ENCODE results near the gene PTPRD. TPM values are rescaled to one million over a fixed set of nuclear protein-coding genes. Genes with fewer than 3 reads are reported as not detected.

Gene PTPRD
- total RNA-seq, 1 experiment from 2014 or later, result 32.5 TPM

GRCh38 chr9:8508671-8509290 is 2104.0 kb downstream of the PTPRD start:
- Mint-ChIP-seq H3K4me1 (peaks cover 5 to 13% of the 10 kb centered on the region in 2 experiments), H3K4me3 (no peak overlapping the region), H3K9me3 (no peaks in the 10 kb centered on the region), H3K27ac (peak overlapping the region in 1 of 3 experiments; percentile 1; a peak in 1 of 7 replicates), H3K36me3 (ENCODE audit: insufficient read depth in 1 of 3, low read depth in 3 of 3) (no peaks in the 10 kb centered on the region), H3K27me3 (ENCODE audit: low read depth) (no peaks in the 10 kb centered on the region)
- Histone ChIP-seq H2BK20ac (ENCODE audit: low read depth, low read length, poor library complexity, severe bottlenecking) (no peak overlapping the region), H3K9me3 (ENCODE audit: control insufficient read depth, low read depth, low read length) (no peaks in the 10 kb centered on the region), H3K27ac (ENCODE audit: insufficient read length, low read depth, low read length) (no peak overlapping the region), H3K79me1 (ENCODE audit: insufficient read depth, low read depth, low read length, poor library complexity, severe bottlenecking) (no peaks in the 10 kb centered on the region), H3K4ac (ENCODE audit: low read depth, low read length) (no peak overlapping the region), H4K91ac (ENCODE audit: insufficient read length, low read depth, low read length) (no peak overlapping the region), H2AK5ac (ENCODE audit: insufficient read length, low read length) (no peak overlapping the region), H4K5ac (ENCODE audit: insufficient read length, low read depth, low read length) (no peak overlapping the region), H2BK12ac (ENCODE audit: insufficient read length, low read depth, low read length) (no peak overlapping the region), H3K18ac (ENCODE audit: insufficient read length, low read depth, low read length) (no peak overlapping the region), H3K4me2 (ENCODE audit: insufficient read depth, insufficient read length, low read length) (no peak overlapping the region), H3K23me2 (ENCODE audit: insufficient read length, low read depth, low read length, poor library complexity, severe bottlenecking) (no peaks in the 10 kb centered on the region), H3K27me3 (ENCODE audit: insufficient read depth, low read length) (no peaks in the 10 kb centered on the region), H2BK15ac (ENCODE audit: low read depth, low read length) (no peak overlapping the region), H3K23ac (ENCODE audit: insufficient read length, low read depth, low read length) (no peak overlapping the region), H3K14ac (ENCODE audit: insufficient read depth, low read length) (no peak overlapping the region), H3K9ac (ENCODE audit: extremely low read depth, insufficient read length, low read length) (no peak overlapping the region), H2BK120ac (ENCODE audit: low read depth, low read length, poor library complexity, severe bottlenecking) (no peak overlapping the region), H4K8ac (replicated peaks; ENCODE audit: insufficient read length, low read depth, low read length) (no peak overlapping the region), H4K20me1 (ENCODE audit: control insufficient read depth, insufficient read depth, insufficient read length) (no peaks in the 10 kb centered on the region), H2BK5ac (ENCODE audit: insufficient read length, low read length) (no peak overlapping the region), H3K4me1 (ENCODE audit: insufficient read depth, low read length) (no peaks in the 10 kb centered on the region), H3K56ac (ENCODE audit: insufficient read length, low read depth, low read length) (no peak overlapping the region), H2AFZ (ENCODE audit: low read length) (no peak overlapping the region), H3K79me2 (ENCODE audit: insufficient read depth, low read length) (no peaks in the 10 kb centered on the region), H3T11ph (ENCODE audit: low read length) (no peak overlapping the region)
- no peak for TF ChIP-seq CTCF (conservative IDR thresholded peaks at IDR 0.05)
- no peak for DNase-seq
- WGBS (ENCODE audit: extremely low coverage, insufficient read length, low lambda C conversion rate), result no CpG with 5 or more reads among the region's 1 CpG

Data from H9 (cell line).